WTC11 (cell line): ENCODE results near the gene SMIM20.

Experiments used
- ATF1 ChIP-seq: sonication (generic); formaldehyde crosslinking; IDR thresholded peaks from 2 replicates; pipeline ENCODE4 v1.8.1; 2023; ENCODE audit warnings: mild to moderate bottlenecking, moderate library complexity, missing genetic modification reagents
- FOXK1 ChIP-seq: sonication (generic); formaldehyde crosslinking; IDR thresholded peaks from 2 replicates; pipeline ENCODE4 v1.8.0; 2022; ENCODE audit warnings: mild to moderate bottlenecking, moderate library complexity, missing genetic modification reagents
- HMGXB4 ChIP-seq: sonication (generic); formaldehyde crosslinking; IDR thresholded peaks from 2 replicates; pipeline ENCODE4 v1.8.1; 2023; ENCODE audit warnings: mild to moderate bottlenecking, moderate library complexity, missing genetic modification reagents
- JUN ChIP-seq: sonication (generic); formaldehyde crosslinking; IDR thresholded peaks from 2 replicates; pipeline ENCODE4 v1.8.0; 2023; ENCODE audit warnings: mild to moderate bottlenecking, missing genetic modification reagents
- TF ChIP-seq, protein P1 (sequence below): fragments of 200-600 bp; IDR thresholded peaks from 2 replicates; pipeline ENCODE4 v1.8.0; 2022; ENCODE audit warnings: antibody characterized with exemption

GRCh38 chr4:25915353-25915705 lies 1.3 kb downstream of the SMIM20 start:
- TF ChIP-seq, protein P1, sequence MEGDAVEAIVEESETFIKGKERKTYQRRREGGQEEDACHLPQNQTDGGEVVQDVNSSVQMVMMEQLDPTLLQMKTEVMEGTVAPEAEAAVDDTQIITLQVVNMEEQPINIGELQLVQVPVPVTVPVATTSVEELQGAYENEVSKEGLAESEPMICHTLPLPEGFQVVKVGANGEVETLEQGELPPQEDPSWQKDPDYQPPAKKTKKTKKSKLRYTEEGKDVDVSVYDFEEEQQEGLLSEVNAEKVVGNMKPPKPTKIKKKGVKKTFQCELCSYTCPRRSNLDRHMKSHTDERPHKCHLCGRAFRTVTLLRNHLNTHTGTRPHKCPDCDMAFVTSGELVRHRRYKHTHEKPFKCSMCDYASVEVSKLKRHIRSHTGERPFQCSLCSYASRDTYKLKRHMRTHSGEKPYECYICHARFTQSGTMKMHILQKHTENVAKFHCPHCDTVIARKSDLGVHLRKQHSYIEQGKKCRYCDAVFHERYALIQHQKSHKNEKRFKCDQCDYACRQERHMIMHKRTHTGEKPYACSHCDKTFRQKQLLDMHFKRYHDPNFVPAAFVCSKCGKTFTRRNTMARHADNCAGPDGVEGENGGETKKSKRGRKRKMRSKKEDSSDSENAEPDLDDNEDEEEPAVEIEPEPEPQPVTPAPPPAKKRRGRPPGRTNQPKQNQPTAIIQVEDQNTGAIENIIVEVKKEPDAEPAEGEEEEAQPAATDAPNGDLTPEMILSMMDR, result no peak
- no peak for TF ChIP-seq FOXK1 (CRISPR knock-in tag)
- no peak for TF ChIP-seq HMGXB4 (CRISPR knock-in tag)
- no peak for TF ChIP-seq JUN (CRISPR knock-in tag)
- no peak for TF ChIP-seq ATF1 (CRISPR knock-in tag)
